Measurements from ENCODE around the gene MFRP. TPM values are rescaled to one million over a fixed set of nuclear protein-coding genes. Genes with fewer than 3 reads are reported as not detected.

The MFRP gene
- total RNA-seq, 1 experiment from 2014 or later = not detected

GRCh38 chr11:119293461-119293860 is 53.0 kb downstream of the MFRP start:
- H3K27ac ChIP-seq (ENCODE audit: low read length) = no peak overlapping the region
- POLR2A ChIA-PET = no interaction called here
- no peak for ATAC-seq
- H3K4me1 ChIP-seq (ENCODE audit: control insufficient read depth, insufficient read depth, low read length) = no peaks in the 10 kb centered on the region
- no TSS peak for BruUV-seq (replicated peaks)
- no peak for DNase-seq (ENCODE audit: low read depth, low spot score)
- H3K9me3 ChIP-seq (ENCODE audit: control insufficient read depth, insufficient read depth, low read depth, low read length) = no peaks in the 10 kb centered on the region
- H3K27me3 ChIP-seq (ENCODE audit: control insufficient read depth, insufficient read depth, low read length) = no peaks in the 10 kb centered on the region
- CTCF ChIA-PET = interaction anchor here (0.7 kb wide), 1 partner anchor 59 kb away, joined by 3 read pairs; no protein-coding TSS in a partner anchor
- intact Hi-C loops (cut with micrococcal nuclease; ENCODE audit: unreplicated experiment) = no loop called here
- peaks cover 17% of the 10 kb centered on the region for H3K36me3 ChIP-seq (ENCODE audit: control insufficient read depth, insufficient read depth, low read length)
- H3K4me3 ChIP-seq (ENCODE audit: low read depth in 2 of 2, low read length in 2 of 2) = no peak overlapping the region
- TF ChIP-seq TCF7L2 (IDR thresholded peaks at IDR 0.05; ENCODE audit: low read depth, low read length) (no peak), REST (IDR thresholded peaks at IDR 0.05; ENCODE audit: insufficient read depth in 1 of 2, low read depth in 2 of 2, low read length in 1 of 2) (no peak), SIN3A (IDR thresholded peaks at IDR 0.05; ENCODE audit: borderline replicate concordance, insufficient read depth, low read depth, low read length) (no peak), CTCF (IDR thresholded peaks at IDR 0.05) (no peak), POLR2AphosphoS5 (IDR thresholded peaks at IDR 0.05; ENCODE audit: low read depth, low read length) (no peak)
- in situ Hi-C loops (cut with HindIII; ENCODE audit: low pct_unique_long_range_greater_than_20kb, low sequenced_read_pairs) = no loop called here

- POLR2A ChIA-PET = no interaction called here
- CTCF ChIA-PET = no interaction called here
- no peak for ATAC-seq
- in situ Hi-C loops (cut with HindIII; ENCODE audit: low pct_unique_long_range_greater_than_20kb, low sequenced_read_pairs) = no loop called here
- no peak for DNase-seq (ENCODE audit: low read depth, low spot score)
- no TSS peak for BruUV-seq (replicated peaks)
- Histone ChIP-seq H3K27me3 (ENCODE audit: control insufficient read depth, insufficient read depth, low read length) (no peaks in the 10 kb centered on the region), H3K9me3 (ENCODE audit: control insufficient read depth, insufficient read depth, low read depth, low read length) (no peaks in the 10 kb centered on the region), H3K27ac (ENCODE audit: low read length) (no peak overlapping the region), H3K4me3 (ENCODE audit: low read depth in 2 of 2, low read length in 2 of 2) (no peak overlapping the region), H3K36me3 (ENCODE audit: control insufficient read depth, insufficient read depth, low read length) (peaks cover 20% of the 10 kb centered on the region), H3K4me1 (ENCODE audit: control insufficient read depth, insufficient read depth, low read length) (no peaks in the 10 kb centered on the region)
- intact Hi-C loops (cut with micrococcal nuclease; ENCODE audit: unreplicated experiment) = no loop called here
- no peak for TF ChIP-seq CTCF (IDR thresholded peaks at IDR 0.05)
- no peak for TF ChIP-seq SIN3A (IDR thresholded peaks at IDR 0.05; ENCODE audit: borderline replicate concordance, insufficient read depth, low read depth, low read length)
- TF ChIP-seq TCF7L2 (IDR thresholded peaks at IDR 0.05; ENCODE audit: low read depth, low read length) = no peak
- TF ChIP-seq REST (IDR thresholded peaks at IDR 0.05; ENCODE audit: insufficient read depth in 1 of 2, low read depth in 2 of 2, low read length in 1 of 2) = no peak
- TF ChIP-seq POLR2AphosphoS5 (IDR thresholded peaks at IDR 0.05; ENCODE audit: low read depth, low read length) = no peak
These were observed 55.5 kb downstream of the MFRP start for GRCh38 chr11:119290894-119291497.
